ENCODE data around the gene NTF4.

Gene NTF4

GRCh38 chr19:49064768-49065611, at the start of gene NTF4:
Gene NTF4, minus strand, starts transcription at chr19:49064818. Its CDS starts 2,821 bp downstream, at chr19:49061997.
- DNase-seq = no peak

DNA sequence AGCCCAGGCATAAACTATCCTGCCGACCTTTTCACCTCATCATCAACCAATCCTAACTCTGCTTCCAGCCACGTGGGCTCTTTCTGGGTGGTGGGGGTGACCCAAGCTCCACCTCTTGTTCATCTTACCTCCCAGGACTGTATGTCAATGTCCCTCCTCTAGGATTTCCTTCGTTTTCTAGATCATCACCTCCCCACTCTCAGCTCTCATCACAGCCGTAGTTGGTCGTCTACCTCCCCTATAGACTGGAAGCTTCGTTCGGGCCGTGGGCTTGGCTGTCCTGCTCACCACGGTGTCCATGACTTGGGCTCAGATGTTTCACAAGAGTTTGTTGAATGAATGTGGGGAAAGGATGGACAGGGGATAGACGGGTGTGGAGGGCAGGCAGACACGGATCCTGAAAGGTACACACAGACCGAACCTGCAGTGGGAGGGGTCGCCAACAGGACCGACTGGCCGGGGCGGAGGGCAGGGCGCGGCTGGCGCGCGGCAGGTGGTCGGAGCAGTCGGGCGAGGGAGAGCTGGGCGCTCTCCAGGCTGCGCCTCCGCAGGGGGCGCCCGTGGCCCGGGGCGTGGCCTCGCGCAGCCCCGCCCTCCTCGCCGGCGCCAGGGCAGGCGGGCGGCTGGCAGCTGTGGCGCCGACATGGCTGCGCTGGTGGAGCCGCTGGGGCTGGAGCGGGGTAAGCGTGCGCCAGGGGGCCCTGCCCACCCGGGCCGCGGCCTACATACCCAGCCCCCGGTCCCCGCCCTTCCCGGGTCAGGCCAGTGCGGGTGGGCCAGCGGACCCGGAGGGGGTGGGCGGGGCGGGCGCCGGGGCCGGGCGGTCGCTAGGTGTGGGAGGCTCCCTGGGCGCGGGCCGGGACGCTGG, 49.4 kb upstream of the NTF4 start, which contains the start of gene LIN7B:
TSS of gene LIN7B (plus strand) at position 609 of the 868 bp plus-strand sequence. CDS start at position 644, 35 bp downstream.
- DNase-seq = no peak

DNA sequence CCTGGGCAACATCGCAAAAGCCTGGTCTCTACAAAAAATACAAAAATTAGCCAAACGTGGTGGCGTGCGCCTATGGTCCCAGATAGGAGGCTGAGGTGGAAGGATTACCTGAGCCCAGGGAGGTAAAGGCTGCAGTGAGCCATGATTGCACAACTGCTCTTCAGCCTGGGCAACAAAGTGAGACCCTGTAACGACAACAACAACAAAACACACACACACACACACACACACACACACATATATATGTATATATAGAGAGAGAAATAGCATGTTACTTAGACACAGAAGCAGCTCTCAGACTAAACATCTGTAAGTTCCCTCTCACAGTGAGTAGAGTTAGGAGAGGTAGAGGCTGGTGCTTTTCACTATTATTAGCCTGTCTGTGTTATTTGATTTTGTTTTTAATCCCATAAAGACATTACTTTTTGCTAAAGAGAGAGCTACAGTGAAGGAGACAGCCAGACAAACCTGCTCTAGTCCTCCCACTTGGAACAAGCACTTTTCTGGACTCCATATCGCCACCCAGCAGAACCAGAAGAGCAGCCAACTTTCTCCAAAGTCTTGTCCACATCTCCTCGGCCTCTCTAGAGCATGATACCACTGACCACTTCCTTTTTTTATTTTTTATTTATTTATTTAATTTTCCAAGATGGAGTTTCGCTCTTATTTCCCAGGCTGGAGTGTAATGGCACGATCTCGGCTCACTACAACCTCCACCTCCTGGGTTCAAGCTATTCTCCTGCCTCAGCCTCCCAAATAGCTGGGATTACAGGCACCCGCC, 46.8 kb upstream of the NTF4 start:
- DNase-seq = no peak

GRCh38 chr19:49110567-49110966, 45.9 kb upstream of the NTF4 start:
- DNase-seq = no peak

DNA sequence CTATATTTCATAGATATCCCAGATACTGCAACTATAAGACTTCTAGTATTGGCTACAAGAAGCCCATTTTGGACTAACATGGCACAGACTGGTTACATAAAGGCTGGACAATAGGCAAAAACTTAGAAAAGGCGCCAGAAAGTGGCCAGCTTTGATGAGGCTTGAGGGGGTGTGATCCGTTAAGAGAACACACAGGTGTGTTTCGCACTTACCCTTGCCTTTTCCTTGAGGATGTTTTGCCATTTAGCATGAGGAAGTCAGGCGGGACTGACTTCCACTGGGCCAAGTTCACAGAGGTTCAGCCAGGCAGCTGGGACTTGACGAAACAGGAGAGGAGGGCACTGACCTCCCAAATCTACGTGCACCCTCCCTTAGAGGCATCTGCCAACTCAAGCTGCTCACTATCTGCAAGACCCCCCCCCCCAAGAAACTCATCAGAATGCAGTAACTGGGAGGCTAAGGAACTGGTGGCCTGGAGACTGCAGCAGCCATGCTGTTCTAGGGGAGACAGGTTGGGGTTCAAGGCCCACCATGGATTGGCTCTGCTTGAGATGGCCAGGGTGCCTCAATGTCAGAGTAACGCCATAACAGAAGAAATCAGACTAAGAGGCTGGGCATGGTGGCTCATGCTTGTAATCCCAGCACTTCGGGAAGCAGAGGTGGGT, 45.1 kb upstream of the NTF4 start:
- DNase-seq = no peak

DNA sequence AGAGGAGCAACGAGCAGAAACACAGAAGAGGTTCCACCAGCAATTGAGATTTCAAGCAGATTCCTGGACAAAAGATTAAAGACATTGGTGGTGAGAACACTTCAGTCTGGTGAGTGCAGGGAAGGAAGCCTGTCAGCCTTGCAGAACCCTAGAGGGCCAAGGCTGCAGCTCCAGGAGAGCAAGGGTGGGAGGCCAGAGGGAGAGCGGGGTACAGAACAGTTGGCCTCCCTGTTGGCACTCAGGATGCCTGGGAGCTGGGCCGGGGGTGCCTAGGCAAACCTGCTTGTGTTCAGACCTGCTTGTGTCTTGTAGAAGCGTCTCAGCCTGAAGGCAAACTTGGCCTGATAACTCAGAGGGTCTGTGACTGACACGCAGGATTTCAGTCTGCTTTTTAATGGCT, 44.4 kb upstream of the NTF4 start:
- DNase-seq = no peak

DNA sequence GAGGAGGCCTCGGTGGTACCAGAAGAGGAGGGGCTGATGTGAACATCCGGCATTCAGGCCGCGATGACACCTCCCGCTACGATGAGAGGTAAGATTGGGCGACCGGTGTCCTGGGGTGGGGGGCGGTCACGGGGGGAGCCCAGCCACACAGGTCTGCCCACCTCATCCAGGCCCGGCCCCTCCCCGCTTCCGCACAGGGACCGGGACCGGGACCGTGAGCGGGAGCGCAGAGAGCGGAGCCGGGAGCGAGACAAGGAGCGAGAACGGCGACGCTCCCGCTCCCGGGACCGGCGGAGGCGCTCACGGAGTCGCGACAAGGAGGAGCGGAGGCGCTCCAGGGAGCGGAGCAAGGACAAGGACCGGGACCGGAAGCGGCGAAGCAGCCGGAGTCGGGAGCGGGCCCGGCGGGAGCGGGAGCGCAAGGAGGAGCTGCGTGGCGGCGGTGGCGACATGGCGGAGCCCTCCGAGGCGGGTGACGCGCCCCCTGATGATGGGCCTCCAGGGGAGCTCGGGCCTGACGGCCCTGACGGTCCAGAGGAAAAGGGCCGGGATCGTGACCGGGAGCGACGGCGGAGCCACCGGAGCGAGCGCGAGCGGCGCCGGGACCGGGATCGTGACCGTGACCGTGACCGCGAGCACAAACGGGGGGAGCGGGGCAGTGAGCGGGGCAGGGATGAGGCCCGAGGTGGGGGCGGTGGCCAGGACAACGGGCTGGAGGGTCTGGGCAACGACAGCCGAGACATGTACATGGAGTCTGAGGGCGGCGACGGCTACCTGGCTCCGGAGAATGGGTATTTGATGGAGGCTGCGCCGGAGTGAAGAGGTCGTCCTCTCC, 43.2 kb upstream of the NTF4 start:
- no peak for DNase-seq

- no peak for DNase-seq
Observed at GRCh38 chr19:49106648-49107135, 42.1 kb upstream of the NTF4 start.

GRCh38 chr19:49104229-49104864, 39.7 kb upstream of the NTF4 start:
- DNase-seq = no peak

GRCh38 chr19:49103331-49104085, 38.9 kb upstream of the NTF4 start:
- DNase-seq = no peak

- DNase-seq = no peak
Observed at GRCh38 chr19:49102303-49102702, 37.7 kb upstream of the NTF4 start.

DNA sequence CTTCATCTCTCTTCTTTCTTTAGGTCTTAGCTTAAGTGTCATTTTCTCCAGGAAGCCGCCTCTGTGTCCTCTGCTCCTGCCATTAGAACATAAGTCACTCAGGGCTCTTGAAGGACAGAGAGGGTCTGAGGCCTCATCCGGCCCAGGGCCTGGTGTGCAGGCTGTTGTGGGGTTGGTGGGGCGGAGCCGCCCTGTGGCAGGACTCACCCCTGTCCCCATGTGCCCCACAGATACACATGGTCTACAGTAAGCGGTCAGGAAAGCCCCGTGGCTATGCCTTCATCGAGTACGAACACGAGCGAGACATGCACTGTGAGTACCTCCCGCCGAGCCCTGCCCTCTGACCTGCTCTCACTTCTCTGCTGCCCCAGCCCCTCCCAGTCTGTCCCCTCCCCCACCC, 36.5 kb upstream of the NTF4 start:
- no peak for DNase-seq

GRCh38 chr19:49098795-49099194, 34.2 kb upstream of the NTF4 start:
- no peak for DNase-seq

GRCh38 chr19:49097453-49098288, 33.1 kb upstream of the NTF4 start:
- peak; percentile 40 for DNase-seq

DNA sequence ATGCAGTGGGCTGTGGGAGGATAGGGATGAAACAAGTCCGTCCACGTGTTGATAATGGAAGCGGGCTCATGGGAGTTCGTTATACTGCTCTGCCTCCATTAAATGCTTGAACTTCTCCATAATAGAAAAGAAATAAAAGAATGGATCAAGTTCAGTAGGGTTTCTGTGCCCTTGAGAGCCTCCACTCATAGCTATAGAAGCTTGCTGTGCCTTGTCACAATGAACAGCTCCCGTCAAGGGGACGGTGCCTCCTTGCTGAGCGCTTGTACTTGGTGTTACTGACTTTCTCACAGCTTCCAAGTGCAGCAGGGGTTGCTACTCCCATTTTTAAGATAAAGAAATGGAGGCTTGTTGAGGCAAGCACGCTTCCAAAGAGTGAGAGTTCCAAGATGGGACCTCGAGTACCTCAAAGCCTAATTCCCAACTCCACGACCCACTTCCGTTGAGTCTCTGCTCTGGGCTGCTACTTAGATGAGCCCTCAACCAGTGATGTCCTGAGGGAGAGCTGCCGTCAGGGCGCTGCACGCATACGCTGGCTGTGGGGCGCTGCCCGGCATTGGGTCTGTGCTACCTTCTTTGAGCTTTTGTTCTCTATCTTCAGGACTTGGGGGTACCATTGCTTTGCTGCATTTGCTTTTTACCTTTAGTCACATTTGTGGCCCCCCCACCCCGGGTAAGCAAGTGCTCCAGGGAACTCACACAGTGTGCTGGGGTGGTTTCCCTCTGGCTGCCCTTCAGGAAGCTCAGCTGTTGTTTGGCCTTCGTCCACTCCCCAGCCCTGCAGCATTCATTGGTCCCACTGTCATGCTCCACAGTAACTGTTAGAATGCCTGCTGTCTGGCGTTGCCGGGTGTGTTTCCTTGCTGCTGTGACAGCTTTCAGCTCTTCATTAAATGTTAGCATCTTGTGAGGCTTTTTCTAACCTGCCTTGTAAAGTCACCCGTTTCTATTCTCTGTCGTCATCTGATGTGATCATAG, 30.2 kb upstream of the NTF4 start:
- DNase-seq = no peak

DNA sequence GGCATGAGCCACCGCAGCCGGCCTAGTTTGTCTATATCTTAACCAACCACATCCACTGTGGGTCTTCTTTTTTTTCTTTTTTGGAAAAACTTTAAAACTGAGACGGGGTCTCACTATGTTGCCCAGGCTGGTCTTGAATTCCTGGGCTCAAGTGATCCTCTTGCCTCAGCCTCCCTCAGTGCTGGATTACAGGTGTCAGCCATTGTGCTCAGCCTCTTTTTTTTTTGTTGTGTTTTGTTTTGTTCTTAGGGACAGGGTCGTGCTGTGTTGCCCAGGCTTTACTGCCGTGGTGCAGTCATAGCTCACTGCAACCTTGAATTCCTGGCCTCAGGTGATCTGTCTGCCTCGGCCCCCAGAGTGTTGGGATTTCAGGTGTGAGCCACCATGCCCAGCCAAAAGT, 28.1 kb upstream of the NTF4 start:
- DNase-seq = no peak

GRCh38 chr19:49091391-49092038, 26.9 kb upstream of the NTF4 start:
- DNase-seq = no peak

Measured in NCI-H2107 (cell line).